PC-9 (cell line): Measurements from ENCODE around the gene CHN1. TPM values are rescaled to one million over a fixed set of nuclear protein-coding genes. Genes with fewer than 3 reads are reported as not detected.

Experiments
- BruUV-seq: library from RNA; stranded (reverse); fragments of 400-500 nt; replicated peaks from 2 replicates; lab custom pipeline; 2021; lab: Mats Ljungman, UMichigan
- CTCF ChIA-PET: fragments of 300-600 bp; sonication (Branson Sonifier 250); formaldehyde crosslinking; loops from one replicate; lab custom pipeline; 2022; ENCODE audit warnings: antibody characterized with exemption; lab: Charles Lee
- POLR2A ChIA-PET: fragments of 300-600 bp; sonication (Branson Sonifier 250); formaldehyde crosslinking; loops from one replicate; lab custom pipeline; 2022; ENCODE audit warnings: antibody characterized with exemption; ENCODE audit not compliant: unreplicated experiment; lab: Charles Lee
- DNase-seq, 2 experiments: peaks; one replicate each; pipeline versions ENCODE4 v3.0.0 to v3.0.0-alpha.2; 2015 to 2022; ENCODE audit warnings: mixed read lengths in 1 of 2
- H2AFZ ChIP-seq: fragments of 200-600 bp; sonication (generic); 2 replicates; pipeline ENCODE4 v1.8.1; 2017; ENCODE audit warnings: antibody characterized with exemption
- H3F3A ChIP-seq: fragments of 200-600 bp; sonication (generic); 2 replicates; pipeline ENCODE4 v1.8.1; 2017; ENCODE audit warnings: antibody characterized with exemption, mild to moderate bottlenecking, low read depth; ENCODE audit not compliant: insufficient read depth
- H3K27ac ChIP-seq: fragments of 200-600 bp; sonication (generic); 2 replicates; pipeline ENCODE4 v1.6.1; 2016; ENCODE audit warnings: mixed run types
- H3K27me3 ChIP-seq: fragments of 200-600 bp; sonication (generic); 2 replicates; pipeline ENCODE4 v1.6.1; 2016; ENCODE audit warnings: low read depth, mixed run types; ENCODE audit not compliant: insufficient read depth
- H3K36me3 ChIP-seq: fragments of 200-600 bp; sonication (generic); 2 replicates; pipeline ENCODE4 v1.6.1; 2016; ENCODE audit warnings: low read depth, mixed run types
- H3K4me1 ChIP-seq: fragments of 200-600 bp; sonication (generic); replicated peaks from 2 replicates; pipeline ENCODE4 v1.6.1; 2016; ENCODE audit warnings: mixed run types; ENCODE audit not compliant: insufficient read depth
- H3K4me2 ChIP-seq: fragments of 200-600 bp; sonication (generic); 2 replicates; pipeline ENCODE4 v1.6.1; 2017; ENCODE audit warnings: mixed run types
- H3K4me3 ChIP-seq: fragments of 200-600 bp; sonication (generic); 2 replicates; pipeline ENCODE4 v1.6.1; 2016; ENCODE audit warnings: mixed run types
- H3K79me2 ChIP-seq: fragments of 200-600 bp; sonication (generic); 2 replicates; pipeline ENCODE4 v1.6.1; 2017; ENCODE audit warnings: low read depth, mixed run types
- H3K9me2 ChIP-seq: fragments of 200-600 bp; sonication (generic); 2 replicates; pipeline ENCODE4 v1.8.1; 2017; ENCODE audit warnings: mild to moderate bottlenecking; ENCODE audit not compliant: insufficient read depth
- H3K9me3 ChIP-seq: fragments of 200-600 bp; sonication (generic); 2 replicates; pipeline ENCODE4 v1.8.1; 2016; ENCODE audit warnings: low read depth; ENCODE audit not compliant: insufficient read depth
- H4K20me1 ChIP-seq: fragments of 200-600 bp; sonication (generic); 2 replicates; pipeline ENCODE4 v1.8.1; 2017; ENCODE audit not compliant: insufficient read depth
- EZH2 ChIP-seq: fragments of 200-600 bp; sonication (generic); IDR thresholded peaks from 2 replicates; pipeline ENCODE4 v1.8.0; 2017; ENCODE audit warnings: antibody characterized with exemption, low read depth
- intact Hi-C: fragments of 100-400 bp; cut with micrococcal nuclease; formaldehyde crosslinking; loops from one replicate; pipeline ENCODE4 v1.10.0; 2022; ENCODE audit not compliant: unreplicated experiment
- total RNA-seq: library from RNA; stranded (reverse); gene quantifications from 2 replicates; pipeline ENCODE4 v1.2.3, GENCODE V29; 2021
- TF ChIP-seq, protein P1 (sequence below): fragments of 200-600 bp; sonication (generic); conservative IDR thresholded peaks from 2 replicates; pipeline ENCODE4 v1.6.1; 2017; ENCODE audit warnings: mixed run types, antibody characterized with exemption, mild to moderate bottlenecking, moderate library complexity

The CHN1 gene
- total RNA-seq, 1 experiment from 2014 or later = 14.0 TPM

GRCh38 chr2:174840436-174840835, 164.7 kb downstream of the CHN1 start:
- Histone ChIP-seq H3K4me1 (peaks cover 16% of the 10 kb centered on the region), H2AFZ (no peak overlapping the region), H3K9me3 (no peaks in the 10 kb centered on the region), H3K36me3 (no peaks in the 10 kb centered on the region), H3F3A (peaks cover 5% of the 10 kb centered on the region; the same call in 1 of the 2 replicates), H3K4me3 (no peak overlapping the region), H3K4me2 (no peak overlapping the region), H4K20me1 (no peaks in the 10 kb centered on the region), H3K27me3 (no peaks in the 10 kb centered on the region), H3K9me2 (no peaks in the 10 kb centered on the region), H3K27ac (no peak overlapping the region), H3K79me2 (no peaks in the 10 kb centered on the region)
- intact Hi-C loops = no loop called here
- no TSS peak for BruUV-seq
- no peak for DNase-seq
- ChIA-PET POLR2A (no interaction called here), CTCF (no interaction called here)
- TF ChIP-seq EZH2 = no peak
- TF ChIP-seq, protein P1, sequence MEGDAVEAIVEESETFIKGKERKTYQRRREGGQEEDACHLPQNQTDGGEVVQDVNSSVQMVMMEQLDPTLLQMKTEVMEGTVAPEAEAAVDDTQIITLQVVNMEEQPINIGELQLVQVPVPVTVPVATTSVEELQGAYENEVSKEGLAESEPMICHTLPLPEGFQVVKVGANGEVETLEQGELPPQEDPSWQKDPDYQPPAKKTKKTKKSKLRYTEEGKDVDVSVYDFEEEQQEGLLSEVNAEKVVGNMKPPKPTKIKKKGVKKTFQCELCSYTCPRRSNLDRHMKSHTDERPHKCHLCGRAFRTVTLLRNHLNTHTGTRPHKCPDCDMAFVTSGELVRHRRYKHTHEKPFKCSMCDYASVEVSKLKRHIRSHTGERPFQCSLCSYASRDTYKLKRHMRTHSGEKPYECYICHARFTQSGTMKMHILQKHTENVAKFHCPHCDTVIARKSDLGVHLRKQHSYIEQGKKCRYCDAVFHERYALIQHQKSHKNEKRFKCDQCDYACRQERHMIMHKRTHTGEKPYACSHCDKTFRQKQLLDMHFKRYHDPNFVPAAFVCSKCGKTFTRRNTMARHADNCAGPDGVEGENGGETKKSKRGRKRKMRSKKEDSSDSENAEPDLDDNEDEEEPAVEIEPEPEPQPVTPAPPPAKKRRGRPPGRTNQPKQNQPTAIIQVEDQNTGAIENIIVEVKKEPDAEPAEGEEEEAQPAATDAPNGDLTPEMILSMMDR = no peak

GRCh38 chr2:174839662-174840061, 165.5 kb downstream of the CHN1 start:
- no peak overlapping the region for H3K4me3 ChIP-seq
- peaks cover 16% of the 10 kb centered on the region for H3K4me1 ChIP-seq
- H3K4me2 ChIP-seq = no peak overlapping the region
- H3K27me3 ChIP-seq = no peaks in the 10 kb centered on the region
- H3K36me3 ChIP-seq = no peaks in the 10 kb centered on the region
- H4K20me1 ChIP-seq = no peaks in the 10 kb centered on the region
- ChIA-PET POLR2A (no interaction called here), CTCF (no interaction called here)
- DNase-seq = no peak
- intact Hi-C loops = no loop called here
- no peaks in the 10 kb centered on the region for H3K9me2 ChIP-seq
- TF ChIP-seq EZH2 = no peak
- TF ChIP-seq, protein P1 = no peak
- no peaks in the 10 kb centered on the region for H3K9me3 ChIP-seq
- no peaks in the 10 kb centered on the region for H3K79me2 ChIP-seq
- no TSS peak for BruUV-seq
- no peak overlapping the region for H2AFZ ChIP-seq
- H3F3A ChIP-seq = peaks cover 5% of the 10 kb centered on the region; the same call in 1 of the 2 replicates
- H3K27ac ChIP-seq = no peak overlapping the region

- intact Hi-C loops = loop anchor here (1.0 kb wide), 1 partner anchor 10 kb away; no protein-coding TSS in a partner anchor
- Histone ChIP-seq H3K4me2 (peak overlapping the region; percentile 39), H3F3A (peaks cover 5% of the 10 kb centered on the region; the same call in 1 of the 2 replicates), H3K9me2 (no peaks in the 10 kb centered on the region), H3K27ac (peak overlapping the region; percentile 7; the same call in 1 of the 2 replicates), H3K36me3 (no peaks in the 10 kb centered on the region), H3K4me1 (peaks cover 18% of the 10 kb centered on the region), H3K4me3 (no peak overlapping the region), H4K20me1 (no peaks in the 10 kb centered on the region), H3K79me2 (no peaks in the 10 kb centered on the region), H3K9me3 (no peaks in the 10 kb centered on the region), H2AFZ (no peak overlapping the region), H3K27me3 (no peaks in the 10 kb centered on the region)
- no TSS peak for BruUV-seq
- CTCF ChIA-PET = interaction anchor here (0.6 to 1.1 kb wide), 3 partner anchors 8 to 243 kb away, joined by 3 read pairs; no protein-coding TSS in a partner anchor
- POLR2A ChIA-PET = interaction anchor here (0.7 kb wide), 2 partner anchors 41 to 132 kb away, joined by 3 to 5 read pairs; no protein-coding TSS in a partner anchor
- no peak for TF ChIP-seq EZH2
- TF ChIP-seq, protein P1 = no peak
- no peak for DNase-seq
Observed at GRCh38 chr2:174836995-174837390, 168.2 kb downstream of the CHN1 start.
